ENCODE results near the gene S100A13. TPM values are rescaled to one million over a fixed set of nuclear protein-coding genes. Genes with fewer than 3 reads are reported as not detected.
A peak's percentile ranks its signal among the peaks of the same experiment; 100 is the strongest.
"Not testable (repeated sequence)": the region's sequence is repeated elsewhere in the genome, so short reads cannot be mapped to it uniquely, and the experiment has no call there.

The S100A13 gene
- total RNA-seq, 2 donors from 2014 or later = 6.8 to 7.9 TPM

DNA sequence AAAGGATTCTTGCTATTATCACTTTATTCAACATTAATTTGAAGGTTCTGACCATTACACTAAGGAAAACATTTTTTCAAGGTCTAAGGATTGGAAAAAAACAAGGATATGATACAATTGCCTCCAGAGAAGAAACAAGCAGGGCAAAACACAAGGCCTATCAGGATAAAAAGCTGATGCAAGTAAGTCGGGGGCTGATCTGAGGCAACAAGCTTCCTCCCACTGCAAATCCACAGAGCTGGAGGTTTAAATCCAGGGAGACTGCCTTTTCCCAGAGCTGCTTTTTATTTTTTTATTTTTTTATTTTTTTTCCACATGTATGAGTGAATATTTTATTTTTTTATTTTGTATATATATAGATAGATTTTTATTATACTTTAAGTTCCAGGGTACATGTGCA is 42.3 kb downstream of the S100A13 start:
- no peaks in the 10 kb centered on the region for H3K9me3 Mint-ChIP-seq
- H3K4me3 Mint-ChIP-seq = no peak overlapping the region
- H3K27ac Mint-ChIP-seq = no peak overlapping the region
- H3K4me1 Mint-ChIP-seq = no peaks in the 10 kb centered on the region
- peaks cover 3% of the 10 kb centered on the region for H3K27me3 Mint-ChIP-seq
- H3K36me3 Mint-ChIP-seq (ENCODE audit: low read depth) = no peaks in the 10 kb centered on the region
- no peak for ATAC-seq (replicated peaks)

DNA sequence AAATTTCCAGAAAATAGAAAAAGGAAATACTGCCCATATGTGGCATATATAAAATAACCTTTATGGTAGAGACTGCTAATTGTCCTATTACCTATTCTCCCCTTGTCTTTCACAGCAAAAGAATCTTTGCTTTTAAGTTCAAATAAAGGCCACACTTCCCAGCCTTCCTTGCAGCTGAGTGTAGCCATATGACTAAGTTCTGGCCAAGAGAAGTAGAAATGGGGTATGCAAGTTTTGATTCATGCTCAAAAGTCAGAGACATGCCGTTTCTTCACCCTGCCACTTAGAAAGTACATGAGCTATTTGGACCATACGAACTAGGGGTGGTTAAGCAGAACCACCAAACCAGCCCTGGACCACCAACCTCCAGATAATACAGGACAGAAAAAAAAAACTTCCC is 43.3 kb downstream of the S100A13 start:
- Mint-ChIP-seq H3K4me3 (no peak overlapping the region), H3K27ac (no peak overlapping the region), H3K27me3 (peaks cover 8% of the 10 kb centered on the region), H3K36me3 (ENCODE audit: low read depth) (no peaks in the 10 kb centered on the region), H3K9me3 (no peaks in the 10 kb centered on the region), H3K4me1 (no peaks in the 10 kb centered on the region)
- no peak for ATAC-seq (replicated peaks)

DNA sequence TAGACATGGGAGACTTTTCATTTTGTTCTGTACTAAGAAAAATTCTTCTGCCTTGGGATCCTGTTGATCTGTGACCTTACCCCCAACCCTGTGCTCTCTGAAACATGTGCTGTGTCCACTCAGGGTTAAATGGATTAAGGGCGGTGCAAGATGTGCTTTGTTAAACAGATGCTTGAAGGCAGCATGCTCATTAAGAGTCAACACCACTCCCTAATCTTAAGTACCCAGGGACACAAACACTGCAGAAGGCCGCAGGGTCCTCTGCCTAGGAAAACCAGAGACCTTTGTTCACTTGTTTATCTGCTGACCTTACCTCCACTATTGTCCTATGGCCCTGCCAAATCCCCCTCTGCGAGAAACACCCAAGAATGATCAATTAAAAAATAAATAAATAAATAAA is 43.8 kb downstream of the S100A13 start:
- peaks cover 12% of the 10 kb centered on the region for H3K27me3 Mint-ChIP-seq
- H3K9me3 Mint-ChIP-seq; H3K4me1 Mint-ChIP-seq; H3K36me3 Mint-ChIP-seq (ENCODE audit: low read depth); H3K27ac Mint-ChIP-seq; ATAC-seq (replicated peaks); H3K4me3 Mint-ChIP-seq: not testable (repeated sequence)

DNA sequence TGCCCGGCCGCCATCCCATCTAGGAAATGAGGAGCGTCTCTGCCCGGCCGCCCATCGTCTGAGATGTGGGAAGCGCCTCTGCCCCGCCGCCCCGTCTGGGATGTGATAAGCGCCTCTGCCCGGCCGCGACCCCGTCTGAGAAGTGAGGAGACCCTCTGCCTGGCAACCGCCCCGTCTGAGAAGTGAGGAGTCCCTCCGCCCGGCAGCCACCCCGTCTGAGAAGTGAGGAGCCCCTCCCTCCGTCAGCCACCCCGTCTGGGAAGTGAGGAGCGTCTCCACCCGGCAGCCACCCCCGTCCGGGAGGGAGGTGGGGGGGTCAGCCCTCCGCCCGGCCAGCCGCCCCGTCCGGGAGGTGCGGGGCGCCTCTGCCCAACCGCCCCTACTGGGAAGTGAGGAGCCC is 44.5 kb downstream of the S100A13 start:
- not testable (repeated sequence) for H3K27ac Mint-ChIP-seq; ATAC-seq (replicated peaks); H3K4me3 Mint-ChIP-seq; H3K9me3 Mint-ChIP-seq; H3K36me3 Mint-ChIP-seq (ENCODE audit: low read depth); H3K4me1 Mint-ChIP-seq
- H3K27me3 Mint-ChIP-seq = peaks cover 19% of the 10 kb centered on the region

DNA sequence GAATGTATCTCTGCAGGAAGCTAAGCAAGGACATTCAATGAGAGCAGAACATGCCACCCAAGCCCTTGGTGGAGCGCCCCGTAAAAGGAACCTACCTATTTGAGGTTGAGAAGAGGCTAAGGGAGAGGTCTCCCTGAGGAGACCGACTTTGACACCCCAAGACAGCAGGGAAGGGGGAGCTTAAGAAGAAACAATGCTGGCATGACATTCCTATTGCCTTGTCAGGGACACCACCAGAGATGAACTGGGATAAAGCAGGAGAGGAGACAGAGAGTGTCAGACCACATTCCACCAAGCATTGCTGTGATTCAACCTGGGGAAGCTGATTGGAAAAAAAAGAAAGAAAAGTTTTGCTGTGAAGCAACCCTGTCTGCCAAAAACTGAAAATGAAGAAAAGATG is 48.4 kb downstream of the S100A13 start:
- Mint-ChIP-seq H3K4me3 (no peak overlapping the region), H3K36me3 (ENCODE audit: low read depth) (no peaks in the 10 kb centered on the region), H3K4me1 (no peaks in the 10 kb centered on the region), H3K27me3 (peaks cover 24% of the 10 kb centered on the region), H3K27ac (no peak overlapping the region), H3K9me3 (no peaks in the 10 kb centered on the region)
- ATAC-seq (replicated peaks) = no peak

DNA sequence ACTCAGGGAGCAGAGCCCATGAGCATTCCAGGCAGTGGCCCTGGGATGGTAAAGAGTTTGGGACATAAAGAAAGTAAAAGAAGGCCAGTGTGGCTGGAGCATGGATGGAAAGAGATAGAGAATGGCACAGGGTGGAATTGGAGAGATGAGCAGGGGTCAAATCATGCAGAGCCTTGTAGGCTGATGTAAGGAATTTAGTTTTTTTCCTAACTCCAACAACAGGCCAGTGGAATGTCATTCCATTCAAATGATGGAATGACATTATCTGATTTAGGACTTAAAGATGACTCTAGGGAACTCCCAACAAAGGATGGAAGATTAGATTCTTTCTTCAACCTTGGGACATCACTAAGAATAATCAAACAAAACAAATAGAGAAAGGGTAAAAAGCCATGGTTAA is 48.8 kb downstream of the S100A13 start:
- H3K36me3 Mint-ChIP-seq (ENCODE audit: low read depth) = no peaks in the 10 kb centered on the region
- H3K4me1 Mint-ChIP-seq = no peaks in the 10 kb centered on the region
- no peak overlapping the region for H3K4me3 Mint-ChIP-seq
- no peaks in the 10 kb centered on the region for H3K9me3 Mint-ChIP-seq
- H3K27ac Mint-ChIP-seq = no peak overlapping the region
- H3K27me3 Mint-ChIP-seq = peaks cover 24% of the 10 kb centered on the region
- no peak for ATAC-seq (replicated peaks)

DNA sequence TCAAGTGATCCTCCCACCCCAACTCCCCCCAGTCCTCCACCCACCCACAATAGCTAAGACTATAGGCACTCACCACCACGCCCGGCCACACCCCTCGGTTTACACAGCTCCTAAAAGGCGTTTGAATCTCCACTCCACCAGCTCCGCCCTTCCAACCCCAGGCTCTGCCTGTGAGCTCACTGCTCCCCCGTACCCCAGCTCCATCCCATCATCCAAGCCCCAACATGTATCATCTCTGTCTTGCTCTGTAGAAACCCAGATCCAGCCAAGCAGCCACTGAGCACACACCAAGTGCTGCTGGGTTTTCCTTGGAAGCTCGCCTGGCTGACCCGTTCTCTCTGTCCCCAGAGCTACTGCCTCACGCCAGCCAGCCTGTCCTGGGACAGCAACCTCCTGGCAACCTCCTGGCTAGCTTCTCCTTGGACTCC is 49.7 kb downstream of the S100A13 start:
- Mint-ChIP-seq H3K36me3 (ENCODE audit: low read depth) (no peaks in the 10 kb centered on the region), H3K4me3 (no peak overlapping the region), H3K9me3 (no peaks in the 10 kb centered on the region), H3K27me3 (peaks cover 24% of the 10 kb centered on the region), H3K4me1 (peaks cover 7% of the 10 kb centered on the region), H3K27ac (no peak overlapping the region)
- ATAC-seq (replicated peaks) = no peak

DNA sequence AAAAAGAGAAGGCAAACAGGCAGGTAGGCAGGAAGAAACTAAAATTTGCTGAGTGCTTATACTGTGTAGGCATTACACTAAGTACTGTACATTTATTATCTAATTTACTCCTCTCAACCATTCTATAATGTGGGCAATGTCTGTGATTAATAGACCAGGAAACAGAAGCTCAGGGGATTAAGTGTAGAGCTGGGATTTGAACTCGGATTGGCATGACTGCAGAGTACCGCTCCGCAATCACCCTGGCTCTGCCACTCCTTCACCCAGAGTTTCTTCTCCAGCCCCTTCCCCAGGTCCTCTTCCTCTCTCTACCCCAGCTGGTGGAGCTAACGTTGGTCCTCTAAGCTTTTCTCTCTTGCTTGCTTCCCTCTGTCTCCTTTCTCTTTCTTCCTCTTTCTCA is 50.2 kb downstream of the S100A13 start:
- Mint-ChIP-seq H3K36me3 (ENCODE audit: low read depth) (no peaks in the 10 kb centered on the region), H3K4me3 (no peak overlapping the region), H3K27ac (no peak overlapping the region), H3K4me1 (peaks cover 7% of the 10 kb centered on the region), H3K9me3 (no peaks in the 10 kb centered on the region), H3K27me3 (peaks cover 24% of the 10 kb centered on the region)
- ATAC-seq (replicated peaks) = no peak

DNA sequence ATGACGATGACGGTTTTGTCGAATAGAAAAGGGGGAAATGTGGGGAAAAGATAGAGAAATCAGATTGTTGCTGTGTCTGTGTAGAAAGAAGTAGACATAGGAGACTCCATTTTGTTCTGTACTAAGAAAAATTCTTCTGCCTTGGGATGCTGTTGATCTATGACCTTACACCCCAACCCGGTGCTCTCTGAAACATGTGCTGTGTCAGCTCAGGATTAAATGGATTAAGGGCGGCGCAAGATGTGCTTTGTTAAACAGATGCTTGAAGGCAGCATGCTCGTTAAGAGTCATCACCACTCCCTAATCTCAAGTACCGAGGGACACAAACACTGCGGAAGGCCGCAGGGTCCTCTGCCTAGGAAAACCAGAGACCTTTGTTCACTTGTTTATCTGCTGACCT is 51.8 kb downstream of the S100A13 start:
- H3K9me3 Mint-ChIP-seq; H3K36me3 Mint-ChIP-seq (ENCODE audit: low read depth); H3K4me3 Mint-ChIP-seq; H3K27ac Mint-ChIP-seq; ATAC-seq (replicated peaks): not testable (repeated sequence)
- H3K27me3 Mint-ChIP-seq = peaks cover 24% of the 10 kb centered on the region
- H3K4me1 Mint-ChIP-seq = peaks cover 15% of the 10 kb centered on the region

DNA sequence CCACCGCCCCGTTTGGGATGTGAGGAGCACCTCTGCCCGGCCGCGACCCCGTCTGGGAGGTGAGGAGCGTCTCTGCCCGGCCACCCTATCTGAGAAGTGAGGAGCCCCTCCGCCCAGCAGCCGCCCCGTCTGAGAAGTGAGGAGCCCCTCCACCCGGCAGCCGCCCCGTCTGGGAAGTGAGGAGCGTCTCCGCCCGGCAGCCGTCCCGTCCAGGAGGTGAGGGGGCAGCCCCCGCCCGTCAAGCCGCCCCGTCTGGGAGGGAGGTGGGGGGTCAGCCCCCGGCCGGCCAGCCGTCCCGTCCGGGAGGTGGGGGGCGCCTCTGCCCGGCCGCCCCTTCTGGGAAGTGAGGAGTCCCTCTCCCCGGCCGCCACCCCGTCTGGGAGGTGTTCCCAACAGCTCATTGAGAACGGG is 52.2 kb downstream of the S100A13 start:
- not testable (repeated sequence) for H3K36me3 Mint-ChIP-seq (ENCODE audit: low read depth); ATAC-seq (replicated peaks); H3K9me3 Mint-ChIP-seq; H3K27ac Mint-ChIP-seq; H3K4me3 Mint-ChIP-seq
- Mint-ChIP-seq H3K4me1 (peaks cover 15% of the 10 kb centered on the region), H3K27me3 (peaks cover 24% of the 10 kb centered on the region)

DNA sequence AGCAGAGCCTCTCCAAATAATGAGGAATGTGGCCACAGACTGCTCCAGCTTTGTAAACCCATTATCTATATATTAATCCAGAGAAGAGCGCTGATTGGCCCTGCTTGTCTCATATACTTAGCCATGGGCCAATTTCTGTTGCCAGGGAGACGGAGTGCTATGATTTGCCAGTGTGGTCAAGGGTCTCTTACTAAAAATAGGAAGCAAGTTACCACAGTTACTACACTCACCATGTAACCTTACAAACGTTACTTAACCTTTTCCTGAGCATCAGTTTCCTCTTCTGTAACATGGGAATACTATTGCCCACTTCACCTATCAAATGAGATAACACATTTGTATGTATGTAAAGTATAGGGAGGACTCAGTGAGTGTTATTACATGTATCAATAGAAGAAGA is 54.0 kb downstream of the S100A13 start:
- Mint-ChIP-seq H3K4me1 (peaks cover 31% of the 10 kb centered on the region), H3K36me3 (ENCODE audit: low read depth) (peaks cover 4% of the 10 kb centered on the region), H3K9me3 (no peaks in the 10 kb centered on the region), H3K27ac (peak overlapping the region; percentile 95), H3K27me3 (peaks cover 13% of the 10 kb centered on the region), H3K4me3 (peak overlapping the region; percentile 80)
- no peak for ATAC-seq (replicated peaks)

DNA sequence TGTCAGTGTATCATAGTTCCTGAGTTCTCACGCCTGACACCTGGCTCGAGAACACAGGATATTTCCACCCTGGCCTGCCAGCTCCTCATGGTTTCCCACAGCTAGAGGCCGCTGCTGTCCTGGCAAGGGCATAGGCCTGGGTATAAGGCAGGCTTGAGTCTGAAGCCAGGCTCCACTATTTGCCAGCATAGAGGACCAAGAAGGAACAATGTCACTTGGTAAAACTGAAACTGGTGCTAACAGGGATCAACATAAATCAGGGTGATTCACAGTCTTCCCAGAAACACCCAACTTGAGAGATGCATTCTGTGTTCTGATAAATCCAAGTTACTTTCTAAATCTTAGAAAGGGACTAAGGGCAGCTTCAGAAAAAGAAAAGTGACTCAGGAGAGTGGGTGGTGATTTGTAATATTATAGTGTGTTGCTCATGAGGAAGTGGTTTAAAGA is 54.7 kb downstream of the S100A13 start:
- Mint-ChIP-seq H3K9me3 (no peaks in the 10 kb centered on the region), H3K36me3 (ENCODE audit: low read depth) (peaks cover 12% of the 10 kb centered on the region), H3K4me3 (peak overlapping the region; percentile 80), H3K27ac (peak overlapping the region; percentile 95), H3K4me1 (peaks cover 38% of the 10 kb centered on the region), H3K27me3 (peaks cover 5% of the 10 kb centered on the region)
- ATAC-seq (replicated peaks) = peak; percentile 82

DNA sequence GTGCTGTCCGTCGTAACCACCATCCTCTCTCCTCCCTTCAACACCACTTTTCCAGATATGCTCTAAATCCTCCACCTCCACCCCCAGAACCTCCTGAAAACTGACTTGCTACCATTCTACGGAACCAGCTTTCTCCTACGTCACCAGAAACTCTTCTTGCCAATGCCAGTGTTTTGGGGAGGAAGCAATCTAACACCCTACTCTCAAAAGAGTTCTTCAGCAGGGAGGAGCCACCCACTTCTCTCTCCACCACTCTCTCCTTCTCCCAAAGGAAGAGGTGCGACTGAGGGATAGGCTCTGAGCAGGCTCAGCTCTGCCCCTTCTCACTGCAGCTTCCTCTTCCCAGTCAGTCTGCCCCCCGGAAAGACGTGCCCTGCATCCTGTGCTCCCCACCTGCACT is 55.6 kb downstream of the S100A13 start:
- Mint-ChIP-seq H3K9me3 (no peaks in the 10 kb centered on the region), H3K4me3 (peak overlapping the region; percentile 80), H3K27ac (peak overlapping the region; percentile 95), H3K36me3 (ENCODE audit: low read depth) (peaks cover 13% of the 10 kb centered on the region), H3K27me3 (no peaks in the 10 kb centered on the region), H3K4me1 (peaks cover 45% of the 10 kb centered on the region)
- ATAC-seq (replicated peaks) = no peak

DNA sequence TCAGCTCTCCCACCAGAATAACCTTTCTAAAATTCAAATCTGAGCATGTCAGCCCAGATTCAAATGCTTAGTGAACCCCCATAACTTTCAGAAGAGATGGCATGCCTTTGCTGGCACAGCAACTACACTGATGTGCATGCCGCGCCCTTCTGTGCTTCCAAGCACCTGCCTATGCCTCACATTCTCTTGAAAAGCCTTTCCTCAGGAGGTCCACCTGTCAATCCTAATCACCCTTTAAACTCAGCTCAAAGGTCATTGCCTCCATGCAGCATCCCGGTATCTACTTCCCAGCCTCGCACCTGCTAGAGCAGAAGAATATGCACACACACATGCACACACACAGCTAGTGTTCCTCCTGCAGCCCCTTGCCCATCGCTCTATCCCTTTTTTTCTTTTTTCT is 56.4 kb downstream of the S100A13 start:
- Mint-ChIP-seq H3K4me1 (peaks cover 50% of the 10 kb centered on the region), H3K27me3 (no peaks in the 10 kb centered on the region), H3K9me3 (no peaks in the 10 kb centered on the region), H3K36me3 (ENCODE audit: low read depth) (peaks cover 14% of the 10 kb centered on the region), H3K4me3 (no peak overlapping the region), H3K27ac (peak overlapping the region; percentile 7)
- no peak for ATAC-seq (replicated peaks)

DNA sequence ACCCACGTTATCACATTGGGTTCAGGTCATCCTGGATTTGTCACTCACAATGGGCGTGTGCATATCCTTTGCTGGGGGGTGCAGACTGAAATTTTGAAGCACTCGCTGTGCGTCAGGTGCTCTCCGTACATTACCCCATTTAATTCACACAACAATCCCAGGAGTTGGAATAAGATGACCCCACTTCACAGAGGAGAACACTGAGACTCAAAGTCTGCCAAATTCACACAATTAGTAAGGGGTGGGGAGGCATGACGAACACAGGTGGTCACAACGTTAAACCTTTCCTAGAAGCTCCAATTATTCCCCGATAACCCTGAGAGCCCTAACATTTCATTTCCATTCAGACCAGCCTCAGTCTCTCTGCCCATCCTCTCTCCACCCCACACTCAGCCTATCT is 57.8 kb downstream of the S100A13 start:
- Mint-ChIP-seq H3K9me3 (no peaks in the 10 kb centered on the region), H3K27ac (peak overlapping the region; percentile 100), H3K27me3 (no peaks in the 10 kb centered on the region), H3K4me1 (peaks cover 55% of the 10 kb centered on the region), H3K36me3 (ENCODE audit: low read depth) (peaks cover 18% of the 10 kb centered on the region), H3K4me3 (peak overlapping the region; percentile 96)
- no peak for ATAC-seq (replicated peaks)
